IMR-90 (cell line): ENCODE measurements around the gene ITSN1. TPM values are rescaled to one million over a fixed set of nuclear protein-coding genes. Genes with fewer than 3 reads are reported as not detected.

Source experiments
- ATAC-seq: fragments of 200-7000 bp; cut with Tn5 transposase; 2 replicates; pipeline ENCODE4 v1.9.1; 2020; ENCODE audit warnings: low read depth, mild to moderate bottlenecking, moderate library complexity
- BruUV-seq: library from RNA; stranded (reverse); fragments of 400-500 nt; replicated peaks from 2 replicates; lab custom pipeline; 2021; lab: Mats Ljungman, UMichigan
- CTCF ChIA-PET: fragments of 300-600 bp; formaldehyde crosslinking; extraction: SDS; loops from one replicate; lab custom pipeline; 2021; ENCODE audit warnings: antibody characterized with exemption; lab: Yijun Ruan, JAX
- POLR2A ChIA-PET: fragments of 300-600 bp; sonication (Branson Sonifier 250); formaldehyde crosslinking; loops from one replicate; lab custom pipeline; 2022; ENCODE audit warnings: antibody characterized with exemption; ENCODE audit not compliant: unreplicated experiment; lab: Charles Lee
- DNase-seq: peaks from one replicate; pipeline ENCODE4 v3.0.0; 2013
- H2AFZ ChIP-seq: replicated peaks from 2 replicates; pipeline ENCODE3; 2013; ENCODE audit warnings: low read length, mild to moderate bottlenecking; ENCODE audit not compliant: poor library complexity
- H2AK5ac ChIP-seq: 2 replicates; pipeline ENCODE4 v1.6.1; 2013; ENCODE audit warnings: low read depth, low read length, inconsistent platforms
- H2AK9ac ChIP-seq: replicated peaks from 2 replicates; pipeline ENCODE3; 2013; ENCODE audit warnings: mild to moderate bottlenecking, low read depth, low read length, moderate library complexity; ENCODE audit not compliant: poor library complexity
- H2BK120ac ChIP-seq: 2 replicates; pipeline ENCODE4 v1.6.1; 2013; ENCODE audit warnings: low read depth, low read length, inconsistent platforms
- H2BK15ac ChIP-seq: 3 replicates; pipeline ENCODE4 v1.6.1; 2013; ENCODE audit warnings: low read depth, low read length, inconsistent platforms
- H2BK20ac ChIP-seq: 2 replicates; pipeline ENCODE4 v1.6.1; 2013; ENCODE audit warnings: low read depth, mild to moderate bottlenecking, inconsistent platforms, low read length, moderate library complexity
- H2BK5ac ChIP-seq: 2 replicates; pipeline ENCODE4 v1.6.1; 2013; ENCODE audit warnings: mild to moderate bottlenecking, low read depth, low read length, inconsistent platforms; ENCODE audit not compliant: poor library complexity, severe bottlenecking
- H3K14ac ChIP-seq: replicated peaks from 2 replicates; pipeline ENCODE4 v1.6.1; 2013; ENCODE audit warnings: low read depth, low read length, inconsistent platforms
- H3K18ac ChIP-seq: 2 replicates; pipeline ENCODE4 v1.6.1; 2013; ENCODE audit warnings: low read depth, low read length, control low read depth
- H3K23ac ChIP-seq: 2 replicates; pipeline ENCODE4 v1.6.1; 2013; ENCODE audit warnings: low read depth, low read length, inconsistent platforms
- H3K27ac ChIP-seq: 2 replicates; pipeline ENCODE4 v1.5.1; 2013; ENCODE audit warnings: mild to moderate bottlenecking, control low read depth, low read length; ENCODE audit not compliant: insufficient read depth
- H3K27me3 ChIP-seq: 2 replicates; pipeline ENCODE4 v1.6.1; 2013; ENCODE audit warnings: low read length; ENCODE audit not compliant: control insufficient read depth, insufficient read depth
- H3K36me3 ChIP-seq: 2 replicates; pipeline ENCODE4 v1.6.1; 2013; ENCODE audit warnings: low read length, mixed read lengths; ENCODE audit not compliant: control insufficient read depth, insufficient read depth
- H3K4ac ChIP-seq: 2 replicates; pipeline ENCODE4 v1.6.1; 2013; ENCODE audit warnings: low read depth, low read length, inconsistent platforms
- H3K4me1 ChIP-seq: 2 replicates; pipeline ENCODE4 v1.6.1; 2013; ENCODE audit warnings: low read length, mixed read lengths; ENCODE audit not compliant: control insufficient read depth, insufficient read depth
- H3K4me2 ChIP-seq: 2 replicates; pipeline ENCODE4 v1.6.1; 2013; ENCODE audit warnings: low read depth, mild to moderate bottlenecking, control low read depth, low read length, moderate library complexity
- H3K4me3 ChIP-seq: 2 replicates; pipeline ENCODE4 v1.5.1; 2013; ENCODE audit warnings: low read depth, mild to moderate bottlenecking, control low read depth, low read length, moderate library complexity; ENCODE audit not compliant: insufficient read depth
- H3K56ac ChIP-seq: 2 replicates; pipeline ENCODE4 v1.6.1; 2013; ENCODE audit warnings: low read length, inconsistent platforms; ENCODE audit not compliant: insufficient read depth; ENCODE audit errors: extremely low read depth
- H3K79me1 ChIP-seq, 2 experiments: 2 replicates each; pipeline ENCODE4 v1.6.1; 2013; ENCODE audit warnings: low read length in 2 of 2, inconsistent platforms in 1 of 2, low read depth in 1 of 2
- H3K9ac ChIP-seq: 2 replicates; pipeline ENCODE4 v1.6.1; 2013; ENCODE audit warnings: low read depth, low read length, control low read depth
- H3K9me1 ChIP-seq: 2 replicates; pipeline ENCODE4 v1.6.1; 2013; ENCODE audit warnings: low read length, inconsistent platforms; ENCODE audit not compliant: insufficient read depth
- H3K9me3 ChIP-seq: 2 replicates; pipeline ENCODE4 v1.6.1; 2013; ENCODE audit warnings: low read length; ENCODE audit not compliant: control insufficient read depth, insufficient read depth
- H4K20me1 ChIP-seq: 2 replicates; pipeline ENCODE4 v1.6.1; 2013; ENCODE audit warnings: low read length, inconsistent platforms; ENCODE audit not compliant: insufficient read depth
- H4K5ac ChIP-seq: 2 replicates; pipeline ENCODE4 v1.6.1; 2013; ENCODE audit warnings: mild to moderate bottlenecking, low read depth, low read length, control low read depth
- H4K8ac ChIP-seq, 2 experiments: 2 replicates each; pipeline ENCODE4 v1.6.1; 2013; ENCODE audit warnings: low read depth in 2 of 2, low read length in 2 of 2, control low read depth in 1 of 2, inconsistent platforms in 1 of 2
- H4K91ac ChIP-seq: 2 replicates; pipeline ENCODE4 v1.6.1; 2013; ENCODE audit warnings: low read depth, low read length, inconsistent platforms; ENCODE audit not compliant: insufficient read depth
- BHLHE40 ChIP-seq: fragments of 150-350 bp; IDR thresholded peaks from 2 replicates; pipeline ENCODE4 v1.6.1; 2016; ENCODE audit warnings: mild to moderate bottlenecking, low read depth, low read length
- CEBPB ChIP-seq: IDR thresholded peaks from 2 replicates; pipeline ENCODE4 v1.6.1; 2012; ENCODE audit warnings: low read depth, low read length, improper control_type of control experiment
- CHD1 ChIP-seq: IDR thresholded peaks from 2 replicates; pipeline ENCODE4 v1.6.1; 2012; ENCODE audit warnings: low read depth, low read length, improper control_type of control experiment
- MAFK ChIP-seq: IDR thresholded peaks from 2 replicates; pipeline ENCODE4 v1.6.1; 2012; ENCODE audit warnings: low read depth, low read length, improper control_type of control experiment
- MXI1 ChIP-seq: IDR thresholded peaks from 2 replicates; pipeline ENCODE4 v1.6.1; 2012; ENCODE audit warnings: low read depth, mild to moderate bottlenecking, low read length, moderate library complexity, borderline replicate concordance
- NFE2L2 ChIP-seq: fragments of 150-350 bp; IDR thresholded peaks from 2 replicates; pipeline ENCODE4 v1.6.1; 2016; ENCODE audit warnings: low read depth, mild to moderate bottlenecking, low read length
- POLR2A ChIP-seq: IDR thresholded peaks from 2 replicates; pipeline ENCODE4 v1.6.1; 2012; ENCODE audit warnings: mild to moderate bottlenecking, low read depth, low read length
- RAD21 ChIP-seq: IDR thresholded peaks from 2 replicates; pipeline ENCODE4 v1.6.1; 2012; ENCODE audit warnings: low read length, improper control_type of control experiment
- RFX5 ChIP-seq: IDR thresholded peaks from 2 replicates; pipeline ENCODE4 v1.8.0; 2012; ENCODE audit warnings: low read depth, mild to moderate bottlenecking, low read length, moderate library complexity
- SMC3 ChIP-seq: fragments of 150-350 bp; IDR thresholded peaks from 2 replicates; pipeline ENCODE4 v1.6.1; 2016; ENCODE audit warnings: low read depth, mild to moderate bottlenecking, antibody characterized with exemption, low read length, moderate library complexity
- WGBS, 2 experiments: methylation state at CpG; one replicate each; pipeline versions ENCODE4 v1.1.5 to v1.1.7; 2013; ENCODE audit warnings: missing lambda C conversion rate in 2 of 2; ENCODE audit not compliant: insufficient read length in 1 of 2; ENCODE audit errors: extremely low coverage in 2 of 2; 5-methylcytosine and 5-hydroxymethylcytosine counted together
- dilution Hi-C: fragments of 300-500 bp; cut with HindIII; formaldehyde crosslinking; loops from one replicate; pipeline ENCODE4 v1.14.3; 2018; ENCODE audit warnings: low sequenced_read_pairs; ENCODE audit not compliant: unreplicated experiment
- in situ Hi-C: fragments of 300-500 bp; cut with MboI; formaldehyde crosslinking; loops from 3 replicates; pipeline ENCODE4 v1.14.3; 2019; ENCODE audit warnings: low sequenced_read_pairs, inconsistent platforms, mixed read lengths
- intact Hi-C: fragments of 100-400 bp; cut with micrococcal nuclease; formaldehyde crosslinking; loops from 2 replicates; pipeline ENCODE4 v1.10.0; 2022
- polyA plus RNA-seq, 3 experiments: library from polyadenylated mRNA; depleted of rRNA; stranded (reverse); fragments of >200 nt; gene quantifications; 2 replicates each; pipeline ENCODE4 v1.2.3, GENCODE V29; 2012; ENCODE audit warnings: low replicate concordance in 1 of 3
- total RNA-seq: library from RNA; depleted of rRNA; stranded (reverse); fragments of >200 nt; gene quantifications from 2 replicates; pipeline ENCODE4 v1.2.3, GENCODE V29; 2012
- TF ChIP-seq, protein P1 (sequence below): fragments of 150-350 bp; IDR thresholded peaks from 2 replicates; pipeline ENCODE4 v1.6.1; 2016; ENCODE audit warnings: low read depth, mild to moderate bottlenecking, low read length, moderate library complexity, borderline replicate concordance

Gene ITSN1
- total and polyA plus RNA-seq, 2 of the 4 experiments (the other 2 are of a cell fraction) = 45.4 to 62.0 TPM

DNA sequence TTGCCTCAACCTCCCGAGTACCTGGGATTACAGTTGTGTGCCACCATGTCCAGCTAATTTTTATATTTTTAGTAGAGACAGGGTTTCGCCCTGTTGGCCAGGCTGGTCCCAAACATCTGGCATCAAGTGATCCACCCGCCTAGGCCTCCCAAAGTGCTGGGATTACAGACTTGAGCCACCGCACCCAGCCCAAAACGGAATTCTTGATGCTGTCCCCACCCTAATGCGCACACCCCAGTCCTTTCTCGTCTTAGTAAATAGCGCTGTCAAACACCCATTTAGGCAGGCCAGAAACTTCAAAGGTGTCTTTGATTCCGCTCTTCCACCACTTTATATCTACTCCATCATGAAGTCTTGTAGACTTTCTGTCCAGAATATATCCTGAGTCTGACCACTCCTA is 35.1 kb downstream of the ITSN1 start:
- intact Hi-C loops = no loop called here
- H3K23ac ChIP-seq = no peak overlapping the region
- in situ Hi-C loops = no loop called here
- no peak overlapping the region for H2BK20ac ChIP-seq
- H4K20me1 ChIP-seq = peaks cover 10% of the 10 kb centered on the region
- H3K27me3 ChIP-seq = no peaks in the 10 kb centered on the region
- H2BK15ac ChIP-seq = no peak overlapping the region
- no TSS peak for BruUV-seq
- no peak for TF ChIP-seq RFX5
- no peak for TF ChIP-seq BHLHE40
- TF ChIP-seq POLR2A = no peak
- TF ChIP-seq MXI1 = no peak
- TF ChIP-seq, protein P1, sequence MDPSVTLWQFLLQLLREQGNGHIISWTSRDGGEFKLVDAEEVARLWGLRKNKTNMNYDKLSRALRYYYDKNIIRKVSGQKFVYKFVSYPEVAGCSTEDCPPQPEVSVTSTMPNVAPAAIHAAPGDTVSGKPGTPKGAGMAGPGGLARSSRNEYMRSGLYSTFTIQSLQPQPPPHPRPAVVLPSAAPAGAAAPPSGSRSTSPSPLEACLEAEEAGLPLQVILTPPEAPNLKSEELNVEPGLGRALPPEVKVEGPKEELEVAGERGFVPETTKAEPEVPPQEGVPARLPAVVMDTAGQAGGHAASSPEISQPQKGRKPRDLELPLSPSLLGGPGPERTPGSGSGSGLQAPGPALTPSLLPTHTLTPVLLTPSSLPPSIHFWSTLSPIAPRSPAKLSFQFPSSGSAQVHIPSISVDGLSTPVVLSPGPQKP = no peak
- no peak for TF ChIP-seq SMC3
- TF ChIP-seq CHD1 = no peak
- no peak for TF ChIP-seq CEBPB
- no peak for TF ChIP-seq NFE2L2
- no peak for TF ChIP-seq RAD21
- no peak for TF ChIP-seq MAFK
- no peak overlapping the region for H3K56ac ChIP-seq
- no peak overlapping the region for H4K91ac ChIP-seq
- no peak overlapping the region for H4K8ac ChIP-seq
- no peak for DNase-seq
- no peak overlapping the region for H3K27ac ChIP-seq
- WGBS, 2 experiments = 96% methylated on average over 8 of the region's 9 CpGs; no CpG with 5 or more reads in 1 of the 2 experiments
- no peak overlapping the region for H3K14ac ChIP-seq
- ATAC-seq = no peak
- H3K36me3 ChIP-seq = no peaks in the 10 kb centered on the region
- dilution Hi-C loops = no loop called here
- ChIA-PET POLR2A (no interaction called here), CTCF (interaction anchor here (0.6 to 0.7 kb wide), 2 partner anchors 18 to 27 kb away, joined by 3 to 4 read pairs; no protein-coding TSS in a partner anchor)
- no peak overlapping the region for H3K4ac ChIP-seq
- no peak overlapping the region for H2BK120ac ChIP-seq
- peaks cover 42 to 71% of the 10 kb centered on the region in 2 experiments for H3K79me1 ChIP-seq
- H2BK5ac ChIP-seq = no peak overlapping the region
- no peak overlapping the region for H2AK9ac ChIP-seq
- no peaks in the 10 kb centered on the region for H3K9me3 ChIP-seq
- H4K5ac ChIP-seq = no peak overlapping the region
- no peak overlapping the region for H2AFZ ChIP-seq
- H3K18ac ChIP-seq = no peak overlapping the region
- H3K9me1 ChIP-seq = peaks cover 5% of the 10 kb centered on the region
- H2AK5ac ChIP-seq = no peak overlapping the region
- H3K4me2 ChIP-seq = no peak overlapping the region
- H3K4me1 ChIP-seq = peaks cover 3% of the 10 kb centered on the region
- no peak overlapping the region for H3K4me3 ChIP-seq
- no peak overlapping the region for H3K9ac ChIP-seq
